ENCODE data around the gene SH3PXD2A.

The SH3PXD2A gene

DNA sequence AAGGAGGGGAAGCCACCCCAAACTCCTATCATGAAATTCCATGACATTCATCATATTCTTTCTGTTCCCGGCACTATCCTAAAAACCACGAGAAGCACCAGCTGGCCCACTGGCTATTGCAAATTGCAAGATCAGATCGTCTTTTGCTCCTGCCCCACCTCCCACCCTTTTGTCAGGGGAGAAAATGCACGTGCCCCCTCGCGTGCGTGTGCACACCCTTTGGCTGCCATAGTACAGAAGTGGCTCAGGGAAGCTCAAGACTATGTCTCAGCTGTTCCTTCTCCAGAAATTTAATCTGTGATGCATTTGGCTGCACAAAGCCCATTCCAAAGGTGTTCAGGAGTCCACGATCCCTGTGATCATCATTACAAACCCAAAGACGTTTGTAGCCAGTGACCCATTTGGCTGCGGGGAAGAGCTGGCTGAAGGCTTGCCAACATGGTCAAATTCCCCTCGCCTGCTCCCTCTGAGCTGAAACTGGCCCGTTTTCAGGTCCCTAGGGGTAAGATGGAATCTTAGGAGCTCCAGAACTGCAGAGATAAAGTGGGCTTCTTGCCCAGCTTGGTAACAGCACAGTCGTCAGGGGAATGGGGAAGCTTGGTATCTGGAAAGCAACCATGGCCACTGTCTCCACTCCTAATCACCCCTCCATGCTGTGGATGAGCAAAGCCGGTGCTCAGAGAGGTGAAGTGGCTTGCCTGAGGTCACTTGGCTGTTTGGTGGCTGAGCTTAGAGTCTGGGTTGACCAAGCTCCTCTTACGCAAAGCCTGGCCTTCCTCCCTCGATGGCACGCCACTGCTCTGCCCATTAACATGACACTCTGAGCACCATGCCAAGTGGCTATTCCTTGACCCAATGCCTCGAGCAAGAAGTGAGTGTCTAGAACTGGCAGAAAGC is 206.5 kb downstream of the SH3PXD2A start:
- DNase-seq (ENCODE audit: low read depth, low spot score): no peak
- Histone ChIP-seq H3K4me1 (ENCODE audit: control insufficient read depth, insufficient read depth, low read length) (peaks cover 9% of the 10 kb centered on the region), H3K9me3 (ENCODE audit: control insufficient read depth, insufficient read depth, low read length) (no peaks in the 10 kb centered on the region), H3K27ac (ENCODE audit: low read length) (no peak overlapping the region), H3K4me3 (ENCODE audit: low read length) (no peak overlapping the region), H3K27me3 (ENCODE audit: control insufficient read depth, insufficient read depth, low read length) (no peaks in the 10 kb centered on the region), H3K36me3 (ENCODE audit: control insufficient read depth, insufficient read depth, low read length) (no peaks in the 10 kb centered on the region)
- no CpG with 5 or more reads among the region's 18 CpGs for WGBS (ENCODE audit: insufficient coverage, insufficient read length)

DNA sequence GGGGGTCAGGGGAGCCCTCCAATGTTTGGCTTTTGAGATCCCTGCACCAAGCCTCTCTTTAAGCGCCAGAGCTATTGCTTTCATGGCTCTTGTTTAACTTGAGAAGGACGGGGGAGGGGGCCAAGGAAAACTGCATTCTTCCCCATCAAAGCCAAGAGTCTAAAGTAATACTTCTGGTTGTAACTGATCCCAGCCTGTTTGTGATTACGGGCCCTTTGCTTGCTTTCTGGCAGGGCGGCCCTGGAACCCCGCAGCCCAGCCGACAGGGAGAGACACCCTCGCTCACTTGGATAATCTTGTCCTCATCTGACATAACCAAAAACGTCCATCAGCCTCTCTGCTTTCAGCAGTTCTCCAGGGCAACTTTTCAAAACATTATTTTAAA is 207.1 kb downstream of the SH3PXD2A start:
- Histone ChIP-seq H3K4me1 (ENCODE audit: control insufficient read depth, insufficient read depth, low read length) (peaks cover 9% of the 10 kb centered on the region), H3K36me3 (ENCODE audit: control insufficient read depth, insufficient read depth, low read length) (no peaks in the 10 kb centered on the region), H3K27ac (ENCODE audit: low read length) (no peak overlapping the region), H3K27me3 (ENCODE audit: control insufficient read depth, insufficient read depth, low read length) (no peaks in the 10 kb centered on the region), H3K9me3 (ENCODE audit: control insufficient read depth, insufficient read depth, low read length) (no peaks in the 10 kb centered on the region), H3K4me3 (ENCODE audit: low read length) (no peak overlapping the region)
- no peak for DNase-seq (ENCODE audit: low read depth, low spot score)
- no CpG with 5 or more reads among the region's 8 CpGs for WGBS (ENCODE audit: insufficient coverage, insufficient read length)

DNA sequence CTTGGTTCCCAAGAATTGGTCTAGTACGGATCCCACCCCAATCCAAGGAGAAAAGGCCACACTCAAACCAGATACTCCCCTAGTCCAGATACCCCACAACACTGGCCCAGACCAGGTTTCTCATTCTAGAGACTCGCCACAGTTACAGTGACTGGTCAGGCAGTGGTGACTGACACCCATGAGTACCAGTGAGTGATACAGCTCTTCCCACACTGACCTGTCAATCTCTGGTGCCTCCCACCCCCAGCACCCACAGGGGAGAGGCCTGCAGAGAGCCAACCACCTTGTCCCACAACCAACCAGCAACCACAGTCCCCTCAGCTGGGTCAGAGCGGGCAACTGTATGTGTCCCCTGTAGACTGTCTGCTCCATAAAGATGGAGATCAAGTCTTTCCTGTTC is 209.1 kb downstream of the SH3PXD2A start:
- Histone ChIP-seq H3K27me3 (ENCODE audit: control insufficient read depth, insufficient read depth, low read length) (no peaks in the 10 kb centered on the region), H3K9me3 (ENCODE audit: control insufficient read depth, insufficient read depth, low read length) (no peaks in the 10 kb centered on the region), H3K4me1 (ENCODE audit: control insufficient read depth, insufficient read depth, low read length) (peaks cover 9% of the 10 kb centered on the region), H3K4me3 (ENCODE audit: low read length) (no peak overlapping the region), H3K36me3 (ENCODE audit: control insufficient read depth, insufficient read depth, low read length) (no peaks in the 10 kb centered on the region), H3K27ac (ENCODE audit: low read length) (no peak overlapping the region)
- WGBS (ENCODE audit: insufficient coverage, insufficient read length): no CpG with 5 or more reads among the region's 3 CpGs
- no peak for DNase-seq (ENCODE audit: low read depth, low spot score)

DNA sequence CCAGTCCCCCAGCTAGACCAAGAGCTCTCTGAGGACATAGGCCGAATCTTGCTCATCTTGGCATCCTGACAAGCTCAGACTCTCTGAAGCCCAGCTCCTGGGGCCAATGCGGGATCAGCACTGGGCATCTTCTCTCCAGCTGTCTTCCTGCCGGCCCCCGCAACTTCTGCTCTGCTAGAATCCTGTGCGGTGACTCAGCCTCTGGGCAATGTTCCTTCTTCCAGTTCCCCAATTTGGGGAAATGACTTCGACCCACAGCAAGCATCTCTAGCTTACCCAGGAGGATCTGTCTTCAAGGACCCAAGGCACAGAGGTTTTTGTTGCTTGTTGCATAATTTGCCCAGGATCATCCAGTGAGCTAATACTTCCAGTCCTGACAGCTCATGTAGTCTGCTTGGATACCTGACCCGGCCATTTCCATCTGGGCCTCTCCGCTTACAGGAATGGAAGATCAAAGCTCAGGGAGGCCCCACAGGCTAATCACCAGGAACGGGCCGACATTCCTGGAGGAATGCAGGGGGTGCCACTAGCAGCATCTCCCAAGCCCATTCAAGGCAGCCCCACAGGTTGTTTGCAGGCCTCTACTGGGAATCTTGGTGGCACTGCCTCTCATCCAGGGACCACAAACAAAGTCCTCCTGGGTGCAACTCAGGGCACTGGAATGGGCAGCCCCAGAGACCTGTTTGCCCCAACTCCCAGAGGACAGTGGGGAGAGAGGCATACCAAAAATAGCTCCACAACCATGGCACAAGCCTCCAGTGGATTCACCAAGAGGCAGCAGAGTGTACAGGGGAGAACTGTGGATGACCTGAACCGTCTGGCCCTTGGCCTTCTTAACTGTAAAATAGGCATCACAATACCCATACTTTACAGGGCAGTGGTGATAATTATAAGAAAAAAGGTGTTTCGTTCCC is 210.0 kb downstream of the SH3PXD2A start:
- H3K9me3 ChIP-seq (ENCODE audit: control insufficient read depth, insufficient read depth, low read length): no peaks in the 10 kb centered on the region
- H3K27ac ChIP-seq (ENCODE audit: low read length): no peak overlapping the region
- H3K4me1 ChIP-seq (ENCODE audit: control insufficient read depth, insufficient read depth, low read length): peaks cover 6% of the 10 kb centered on the region
- DNase-seq (ENCODE audit: low read depth, low spot score): no peak
- WGBS (ENCODE audit: insufficient coverage, insufficient read length): no CpG with 5 or more reads among the region's 12 CpGs
- no peak overlapping the region for H3K4me3 ChIP-seq (ENCODE audit: low read length)
- H3K27me3 ChIP-seq (ENCODE audit: control insufficient read depth, insufficient read depth, low read length): no peaks in the 10 kb centered on the region
- no peaks in the 10 kb centered on the region for H3K36me3 ChIP-seq (ENCODE audit: control insufficient read depth, insufficient read depth, low read length)

DNA sequence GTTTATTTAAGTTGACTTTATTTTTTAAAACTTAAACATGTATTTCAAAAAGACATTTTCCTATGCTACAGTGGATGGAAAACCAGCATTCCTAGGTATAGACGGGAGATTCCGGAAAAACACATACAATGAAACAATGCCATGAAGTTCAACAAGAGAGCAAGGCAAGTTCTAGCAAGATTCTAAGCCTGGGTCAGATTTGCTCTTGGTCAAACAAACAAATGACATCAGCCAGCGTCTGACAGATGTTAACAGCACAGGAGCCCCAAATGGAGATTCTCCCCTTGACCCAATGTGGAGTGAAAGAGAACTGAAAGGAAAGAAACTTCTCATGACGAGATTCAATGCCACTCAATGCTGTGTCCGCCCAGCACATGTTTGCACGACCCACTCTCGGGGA is 212.0 kb downstream of the SH3PXD2A start:
- WGBS (ENCODE audit: insufficient coverage, insufficient read length): no CpG with 5 or more reads among the region's 7 CpGs
- H3K4me3 ChIP-seq (ENCODE audit: low read length): no peak overlapping the region
- no peak for DNase-seq (ENCODE audit: low read depth, low spot score)
- no peaks in the 10 kb centered on the region for H3K36me3 ChIP-seq (ENCODE audit: control insufficient read depth, insufficient read depth, low read length)
- no peaks in the 10 kb centered on the region for H3K27me3 ChIP-seq (ENCODE audit: control insufficient read depth, insufficient read depth, low read length)
- no peak overlapping the region for H3K27ac ChIP-seq (ENCODE audit: low read length)
- H3K9me3 ChIP-seq (ENCODE audit: control insufficient read depth, insufficient read depth, low read length): no peaks in the 10 kb centered on the region
- peaks cover 3% of the 10 kb centered on the region for H3K4me1 ChIP-seq (ENCODE audit: control insufficient read depth, insufficient read depth, low read length)

DNA sequence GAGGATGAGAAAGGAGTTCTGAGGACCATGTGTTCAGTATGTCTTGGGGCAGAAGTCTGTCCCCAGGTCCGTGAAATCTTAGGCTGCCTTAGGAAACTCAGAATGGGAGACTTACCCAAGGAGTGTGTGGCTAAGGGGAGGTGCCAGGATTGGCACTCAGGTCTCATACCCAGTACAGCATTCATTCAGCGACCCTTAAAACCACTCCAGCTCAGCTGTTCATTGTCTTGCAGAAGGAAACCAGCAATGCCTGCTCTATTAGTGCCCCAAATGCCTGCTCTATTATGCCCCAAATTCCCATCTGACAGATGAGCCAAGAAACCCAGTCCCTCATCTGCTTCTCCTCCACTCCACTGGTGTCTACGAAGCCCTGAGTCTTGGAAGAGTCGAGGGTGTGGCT is 214.1 kb downstream of the SH3PXD2A start:
- Histone ChIP-seq H3K36me3 (ENCODE audit: control insufficient read depth, insufficient read depth, low read length) (no peaks in the 10 kb centered on the region), H3K9me3 (ENCODE audit: control insufficient read depth, insufficient read depth, low read length) (no peaks in the 10 kb centered on the region), H3K4me1 (ENCODE audit: control insufficient read depth, insufficient read depth, low read length) (peaks cover 17% of the 10 kb centered on the region), H3K4me3 (ENCODE audit: low read length) (no peak overlapping the region), H3K27me3 (ENCODE audit: control insufficient read depth, insufficient read depth, low read length) (no peaks in the 10 kb centered on the region), H3K27ac (ENCODE audit: low read length) (no peak overlapping the region)
- WGBS (ENCODE audit: insufficient coverage, insufficient read length): no CpG with 5 or more reads among the region's 4 CpGs
- DNase-seq (ENCODE audit: low read depth, low spot score): no peak

DNA sequence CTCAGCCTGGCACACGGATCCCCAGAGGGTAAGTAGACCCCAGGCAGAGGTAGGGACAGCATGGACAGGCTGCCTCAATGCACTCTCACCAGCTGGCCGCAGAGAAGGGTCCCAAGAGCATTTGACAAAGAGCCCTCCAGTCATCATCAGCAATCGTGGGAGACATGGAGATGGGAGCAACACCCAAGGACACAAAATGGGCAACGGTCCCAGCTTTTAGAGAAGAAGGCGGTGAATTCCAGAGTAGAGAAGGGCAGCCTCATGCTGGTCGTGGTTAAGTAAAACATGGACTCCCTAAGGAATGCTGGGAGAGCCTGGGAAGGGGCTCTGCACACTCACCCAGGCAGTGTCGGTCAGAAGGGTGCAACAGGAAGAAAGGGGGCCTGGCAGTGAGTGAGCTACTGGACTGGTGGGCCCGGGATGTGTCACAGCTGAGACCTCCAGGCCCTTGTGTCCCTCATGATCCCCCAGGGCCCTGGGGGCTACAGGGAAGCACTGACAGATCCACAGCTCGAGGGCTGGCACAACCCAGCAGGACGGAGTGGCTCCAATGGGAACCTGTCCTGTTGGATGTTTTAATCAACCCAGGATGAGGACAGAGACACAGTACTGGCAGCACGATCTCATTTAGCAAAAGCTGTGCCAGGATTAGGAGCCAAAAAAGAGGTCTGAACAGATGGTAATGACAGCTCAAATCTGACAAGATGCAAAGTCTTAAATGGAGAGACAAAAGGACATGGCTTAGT is 214.8 kb downstream of the SH3PXD2A start:
- no peak overlapping the region for H3K27ac ChIP-seq (ENCODE audit: low read length)
- no peak overlapping the region for H3K4me3 ChIP-seq (ENCODE audit: low read length)
- no peaks in the 10 kb centered on the region for H3K9me3 ChIP-seq (ENCODE audit: control insufficient read depth, insufficient read depth, low read length)
- no peaks in the 10 kb centered on the region for H3K27me3 ChIP-seq (ENCODE audit: control insufficient read depth, insufficient read depth, low read length)
- peaks cover 18% of the 10 kb centered on the region for H3K4me1 ChIP-seq (ENCODE audit: control insufficient read depth, insufficient read depth, low read length)
- no peaks in the 10 kb centered on the region for H3K36me3 ChIP-seq (ENCODE audit: control insufficient read depth, insufficient read depth, low read length)
- no CpG with 5 or more reads among the region's 11 CpGs for WGBS (ENCODE audit: insufficient coverage, insufficient read length)
- no peak for DNase-seq (ENCODE audit: low read depth, low spot score)

DNA sequence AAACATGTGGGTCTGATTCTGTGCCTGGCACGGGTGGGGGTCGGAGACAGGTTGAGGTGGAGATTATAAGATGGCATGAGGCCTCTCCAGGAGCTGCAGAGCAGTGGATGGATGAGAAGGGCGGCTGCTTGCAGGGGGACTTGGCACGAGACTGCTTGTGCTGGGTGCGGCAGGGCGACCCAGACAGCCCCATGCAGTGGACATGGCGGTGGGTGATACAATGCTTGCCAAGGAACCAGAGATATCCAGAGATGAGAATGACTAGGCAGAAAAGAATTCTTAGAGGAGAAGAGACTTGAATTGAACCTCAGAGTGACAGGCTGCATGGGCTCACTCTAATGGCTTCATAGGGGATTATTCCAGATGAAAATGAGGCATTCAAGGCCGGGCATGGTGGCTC is 216.4 kb downstream of the SH3PXD2A start:
- peaks cover 18% of the 10 kb centered on the region for H3K4me1 ChIP-seq (ENCODE audit: control insufficient read depth, insufficient read depth, low read length)
- no peak overlapping the region for H3K27ac ChIP-seq (ENCODE audit: low read length)
- no peaks in the 10 kb centered on the region for H3K9me3 ChIP-seq (ENCODE audit: control insufficient read depth, insufficient read depth, low read length)
- WGBS (ENCODE audit: insufficient coverage, insufficient read length): no CpG with 5 or more reads among the region's 8 CpGs
- H3K27me3 ChIP-seq (ENCODE audit: control insufficient read depth, insufficient read depth, low read length): no peaks in the 10 kb centered on the region
- no peak overlapping the region for H3K4me3 ChIP-seq (ENCODE audit: low read length)
- no peaks in the 10 kb centered on the region for H3K36me3 ChIP-seq (ENCODE audit: control insufficient read depth, insufficient read depth, low read length)
- DNase-seq (ENCODE audit: low read depth, low spot score): no peak

DNA sequence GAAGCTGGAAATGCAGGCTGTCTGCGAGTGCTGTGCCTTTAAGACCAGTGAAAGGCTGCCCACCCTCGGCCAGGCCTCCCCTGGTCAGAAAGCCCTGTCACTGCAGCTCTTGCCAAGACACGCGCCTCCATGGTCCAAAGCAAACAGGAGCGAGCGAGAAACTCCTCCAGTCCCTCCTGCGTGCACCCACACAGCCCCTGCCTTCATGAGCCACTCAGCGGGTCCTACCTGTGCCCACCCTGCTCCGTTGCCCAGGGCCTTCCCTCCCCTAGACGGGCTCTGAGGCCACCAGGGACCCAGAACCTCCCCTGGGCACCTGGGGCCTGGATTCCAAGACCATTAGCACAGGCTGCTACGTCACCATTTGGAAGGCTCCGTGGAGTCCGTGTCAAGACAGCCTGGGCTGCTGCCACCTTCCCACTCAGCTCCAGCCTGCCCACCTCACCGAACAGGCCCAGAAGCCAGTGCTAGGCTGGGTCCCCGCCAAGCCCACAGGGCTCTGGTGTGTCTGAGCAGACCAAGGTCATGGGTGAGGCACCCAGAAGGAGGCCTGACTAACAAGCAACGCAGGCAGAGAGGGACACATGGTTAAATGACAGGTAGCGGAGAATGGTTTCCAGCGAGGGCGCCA is 217.3 kb downstream of the SH3PXD2A start:
- DNase-seq (ENCODE audit: low read depth, low spot score): no peak
- WGBS (ENCODE audit: insufficient coverage, insufficient read length): no CpG with 5 or more reads among the region's 19 CpGs
- Histone ChIP-seq H3K36me3 (ENCODE audit: control insufficient read depth, insufficient read depth, low read length) (no peaks in the 10 kb centered on the region), H3K27me3 (ENCODE audit: control insufficient read depth, insufficient read depth, low read length) (no peaks in the 10 kb centered on the region), H3K27ac (ENCODE audit: low read length) (no peak overlapping the region), H3K4me3 (ENCODE audit: low read length) (no peak overlapping the region), H3K9me3 (ENCODE audit: control insufficient read depth, insufficient read depth, low read length) (no peaks in the 10 kb centered on the region), H3K4me1 (ENCODE audit: control insufficient read depth, insufficient read depth, low read length) (peaks cover 18% of the 10 kb centered on the region)

DNA sequence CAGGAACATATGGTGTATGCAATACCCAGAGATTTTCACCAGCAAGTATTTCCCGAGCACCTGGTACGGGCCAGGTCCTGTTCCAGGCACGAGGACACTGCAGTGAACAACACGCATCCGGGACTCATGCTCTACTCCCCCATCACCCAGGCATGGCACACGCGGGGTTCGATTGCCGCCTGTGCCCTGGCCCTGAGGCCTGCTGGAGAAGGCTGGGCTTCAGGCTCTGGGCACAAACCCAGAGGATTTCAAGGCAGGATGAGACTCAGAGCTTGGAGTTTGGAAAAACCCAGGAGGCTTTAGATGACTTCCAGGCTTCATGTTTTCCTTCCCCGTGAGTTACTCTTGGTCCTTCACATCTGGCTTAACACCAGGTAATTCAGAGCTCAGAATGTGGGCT is 218.4 kb downstream of the SH3PXD2A start:
- H3K27ac ChIP-seq (ENCODE audit: low read length): no peak overlapping the region
- H3K4me3 ChIP-seq (ENCODE audit: low read length): no peak overlapping the region
- no peaks in the 10 kb centered on the region for H3K36me3 ChIP-seq (ENCODE audit: control insufficient read depth, insufficient read depth, low read length)
- peaks cover 18% of the 10 kb centered on the region for H3K4me1 ChIP-seq (ENCODE audit: control insufficient read depth, insufficient read depth, low read length)
- DNase-seq (ENCODE audit: low read depth, low spot score): no peak
- H3K27me3 ChIP-seq (ENCODE audit: control insufficient read depth, insufficient read depth, low read length): no peaks in the 10 kb centered on the region
- no peaks in the 10 kb centered on the region for H3K9me3 ChIP-seq (ENCODE audit: control insufficient read depth, insufficient read depth, low read length)
- WGBS (ENCODE audit: insufficient coverage, insufficient read length): no CpG with 5 or more reads among the region's 10 CpGs

All from iPS DF 6.9 (cell line).